HepG2 (cell line): ENCODE results near the gene RTBDN. TPM values are rescaled to one million over a fixed set of nuclear protein-coding genes. Genes with fewer than 3 reads are reported as not detected.

Experiments used
- BORCS8-MEF2B ChIP-seq: sonication (generic); formaldehyde crosslinking; IDR thresholded peaks from 2 replicates; pipeline ENCODE4 v1.8.0; 2022; ENCODE audit warnings: mild to moderate bottlenecking, missing genetic modification reagents
- CCDC6 ChIP-seq: sonication (generic); formaldehyde crosslinking; IDR thresholded peaks from 2 replicates; pipeline ENCODE4 v1.8.1; 2022; ENCODE audit warnings: mild to moderate bottlenecking, missing genetic modification reagents, moderate library complexity
- GATA4 ChIP-seq: sonication (generic); IDR thresholded peaks from 2 replicates; pipeline ENCODE4 v1.6.1; 2016; ENCODE audit warnings: antibody characterized with exemption, low read depth, borderline replicate concordance
- JUNB ChIP-seq: sonication (generic); formaldehyde crosslinking; IDR thresholded peaks from 2 replicates; pipeline ENCODE4 v1.8.0; 2022; ENCODE audit warnings: missing genetic modification reagents, mild to moderate bottlenecking, borderline replicate concordance
- PHF20 ChIP-seq: sonication (generic); formaldehyde crosslinking; IDR thresholded peaks from 2 replicates; pipeline ENCODE4 v1.5.0; 2020; ENCODE audit warnings: mild to moderate bottlenecking, missing genetic modification reagents
- POGZ ChIP-seq: sonication (generic); formaldehyde crosslinking; IDR thresholded peaks from 2 replicates; pipeline ENCODE4 v1.4.0; 2020; ENCODE audit warnings: mild to moderate bottlenecking, missing genetic modification reagents
- RAD51 ChIP-seq: fragments of 450-650 bp; IDR thresholded peaks from 2 replicates; pipeline ENCODE4 v1.6.1; 2016; ENCODE audit warnings: borderline replicate concordance
- SKI ChIP-seq: fragments of 450-650 bp; IDR thresholded peaks from one replicate; pipeline ENCODE4 v1.6.1; 2018; ENCODE audit warnings: mild to moderate bottlenecking; ENCODE audit not compliant: partially characterized antibody
- ZNF34 ChIP-seq: sonication (generic); formaldehyde crosslinking; IDR thresholded peaks from 2 replicates; pipeline ENCODE4 v1.4.0; 2020; ENCODE audit warnings: mild to moderate bottlenecking, missing genetic modification reagents, borderline replicate concordance
- ZNF761 ChIP-seq: sonication (generic); formaldehyde crosslinking; conservative IDR thresholded peaks from 2 replicates; pipeline ENCODE4 v1.4.0; 2020; ENCODE audit warnings: mild to moderate bottlenecking, missing genetic modification reagents
- polyA plus RNA-seq, 8 experiments: library from polyadenylated mRNA; depleted of rRNA in 3 of 8; stranded (reverse) in 7 of 8; unstranded in 1 of 8; fragments of >200 nt; fragmentation: Illumina TruSeq in 4 of 8; extraction: Trizol in 4 of 8; gene quantifications; 2 replicates each; pipeline versions ENCODE4 v1.2.1 to v1.2.3, GENCODE V29; 2011 to 2016; ENCODE audit warnings: low read depth in 4 of 8, missing spikeins in 1 of 8, mixed read lengths in 1 of 8; ENCODE audit not compliant: insufficient read depth in 1 of 8
- total RNA-seq, 5 experiments: library from RNA; depleted of rRNA; stranded (reverse); fragments of >200 nt; fragmentation: Illumina TruSeq; extraction: Trizol; gene quantifications; 2 replicates each; pipeline ENCODE4 v1.2.3, GENCODE V29; 2016; ENCODE audit warnings: low read depth in 1 of 5
- TF ChIP-seq, protein P1 (sequence below): sonication (generic); formaldehyde crosslinking; IDR thresholded peaks from 2 replicates; pipeline ENCODE4 v1.4.0; 2020; ENCODE audit warnings: missing genetic modification reagents
- TF ChIP-seq, protein P2 (sequence below): sonication (generic); formaldehyde crosslinking; IDR thresholded peaks from 2 replicates; pipeline ENCODE4 v1.4.0; 2020; ENCODE audit warnings: mild to moderate bottlenecking, missing genetic modification reagents
- TF ChIP-seq, protein P3 (sequence below): sonication (generic); formaldehyde crosslinking; IDR thresholded peaks from 2 replicates; pipeline ENCODE4 v1.4.0; 2020; ENCODE audit warnings: missing genetic modification reagents, low read depth, mild to moderate bottlenecking, borderline replicate concordance
- TF ChIP-seq, protein P4 (sequence below): fragments of 450-650 bp; IDR thresholded peaks from 2 replicates; pipeline ENCODE4 v1.6.1; 2017
- TF ChIP-seq, protein P5 (sequence below): sonication (generic); formaldehyde crosslinking; IDR thresholded peaks from 2 replicates; pipeline ENCODE4 v1.8.1; 2023; ENCODE audit warnings: missing genetic modification reagents, mild to moderate bottlenecking, borderline replicate concordance
- TF ChIP-seq, protein P6 (sequence below): sonication (generic); formaldehyde crosslinking; IDR thresholded peaks from 2 replicates; pipeline ENCODE4 v1.5.1; 2020; ENCODE audit warnings: missing genetic modification reagents, mild to moderate bottlenecking, borderline replicate concordance
- TF ChIP-seq, protein P7 (sequence below): sonication (generic); formaldehyde crosslinking; IDR thresholded peaks from 2 replicates; pipeline ENCODE4 v1.9.0; 2021; ENCODE audit warnings: missing genetic modification reagents, borderline replicate concordance

The RTBDN gene
- total and polyA plus RNA-seq, 2 of the 13 experiments (the other 11 are each of a cell fraction or from before 2014, with no cell fraction given): 0.27 to 0.48 TPM

DNA sequence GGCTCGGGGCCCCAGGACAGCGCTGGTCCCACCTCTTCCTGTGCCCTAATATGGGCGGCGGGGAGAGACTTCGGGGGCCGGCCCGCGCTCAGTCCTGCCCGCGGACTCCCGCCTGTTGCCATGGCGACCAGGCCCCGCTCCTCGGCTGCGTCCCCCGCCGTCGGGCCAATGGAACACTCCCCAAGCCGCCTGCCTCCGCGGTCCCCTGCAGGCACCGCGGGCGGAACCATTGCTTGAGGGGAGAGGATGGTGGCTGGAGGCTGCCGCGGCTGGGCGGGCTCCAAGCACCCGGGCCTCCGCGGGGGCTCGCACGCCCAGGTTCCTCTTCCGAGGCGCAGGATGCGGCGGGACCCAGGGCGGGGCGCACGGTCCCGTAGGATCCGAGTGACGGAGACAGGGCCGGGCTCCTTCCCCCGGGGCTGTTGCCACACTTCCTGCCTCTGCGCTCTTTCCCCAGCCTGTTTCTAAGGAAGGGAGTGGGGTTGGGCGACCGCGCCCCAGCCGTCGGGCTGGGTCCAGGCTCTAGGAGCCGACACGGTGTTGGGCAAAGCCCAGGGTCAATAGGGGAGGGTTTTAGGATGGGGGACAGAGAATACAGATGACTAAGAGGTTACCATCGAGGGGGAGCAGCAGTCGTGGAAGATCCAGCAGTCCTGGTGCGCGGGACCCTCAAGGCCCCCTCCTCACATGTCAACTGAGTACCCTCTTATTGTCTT is 44.3 kb downstream of the RTBDN start (continued):
- 0 out of 2 replicates have a peak, but pooled peaks have one; percentile 45 for TF ChIP-seq ZNF761 (CRISPR knock-in tag)
- no peak for TF ChIP-seq GATA4
- TF ChIP-seq SKI: no peak
- TF ChIP-seq, protein P1, sequence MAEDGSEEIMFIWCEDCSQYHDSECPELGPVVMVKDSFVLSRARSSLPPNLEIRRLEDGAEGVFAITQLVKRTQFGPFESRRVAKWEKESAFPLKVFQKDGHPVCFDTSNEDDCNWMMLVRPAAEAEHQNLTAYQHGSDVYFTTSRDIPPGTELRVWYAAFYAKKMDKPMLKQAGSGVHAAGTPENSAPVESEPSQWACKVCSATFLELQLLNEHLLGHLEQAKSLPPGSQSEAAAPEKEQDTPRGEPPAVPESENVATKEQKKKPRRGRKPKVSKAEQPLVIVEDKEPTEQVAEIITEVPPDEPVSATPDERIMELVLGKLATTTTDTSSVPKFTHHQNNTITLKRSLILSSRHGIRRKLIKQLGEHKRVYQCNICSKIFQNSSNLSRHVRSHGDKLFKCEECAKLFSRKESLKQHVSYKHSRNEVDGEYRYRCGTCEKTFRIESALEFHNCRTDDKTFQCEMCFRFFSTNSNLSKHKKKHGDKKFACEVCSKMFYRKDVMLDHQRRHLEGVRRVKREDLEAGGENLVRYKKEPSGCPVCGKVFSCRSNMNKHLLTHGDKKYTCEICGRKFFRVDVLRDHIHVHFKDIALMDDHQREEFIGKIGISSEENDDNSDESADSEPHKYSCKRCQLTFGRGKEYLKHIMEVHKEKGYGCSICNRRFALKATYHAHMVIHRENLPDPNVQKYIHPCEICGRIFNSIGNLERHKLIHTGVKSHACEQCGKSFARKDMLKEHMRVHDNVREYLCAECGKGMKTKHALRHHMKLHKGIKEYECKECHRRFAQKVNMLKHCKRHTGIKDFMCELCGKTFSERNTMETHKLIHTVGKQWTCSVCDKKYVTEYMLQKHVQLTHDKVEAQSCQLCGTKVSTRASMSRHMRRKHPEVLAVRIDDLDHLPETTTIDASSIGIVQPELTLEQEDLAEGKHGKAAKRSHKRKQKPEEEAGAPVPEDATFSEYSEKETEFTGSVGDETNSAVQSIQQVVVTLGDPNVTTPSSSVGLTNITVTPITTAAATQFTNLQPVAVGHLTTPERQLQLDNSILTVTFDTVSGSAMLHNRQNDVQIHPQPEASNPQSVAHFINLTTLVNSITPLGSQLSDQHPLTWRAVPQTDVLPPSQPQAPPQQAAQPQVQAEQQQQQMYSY (CRISPR knock-in tag): no peak
- TF ChIP-seq, protein P2, sequence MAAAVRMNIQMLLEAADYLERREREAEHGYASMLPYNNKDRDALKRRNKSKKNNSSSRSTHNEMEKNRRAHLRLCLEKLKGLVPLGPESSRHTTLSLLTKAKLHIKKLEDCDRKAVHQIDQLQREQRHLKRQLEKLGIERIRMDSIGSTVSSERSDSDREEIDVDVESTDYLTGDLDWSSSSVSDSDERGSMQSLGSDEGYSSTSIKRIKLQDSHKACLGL (CRISPR knock-in tag): peak; percentile 61; the same call in 1 of the 2 replicates
- TF ChIP-seq, protein P3, sequence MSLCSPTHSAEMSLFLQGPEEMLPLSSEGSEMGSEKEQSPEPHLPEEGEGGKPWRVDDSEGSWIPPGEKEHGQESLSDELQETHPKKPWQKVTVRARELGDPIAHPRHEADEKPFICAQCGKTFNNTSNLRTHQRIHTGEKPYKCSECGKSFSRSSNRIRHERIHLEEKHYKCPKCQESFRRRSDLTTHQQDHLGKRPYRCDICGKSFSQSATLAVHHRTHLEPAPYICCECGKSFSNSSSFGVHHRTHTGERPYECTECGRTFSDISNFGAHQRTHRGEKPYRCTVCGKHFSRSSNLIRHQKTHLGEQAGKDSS (CRISPR knock-in tag): 0 out of 2 replicates have a peak, but pooled peaks have one; percentile 23
- TF ChIP-seq, protein P4, sequence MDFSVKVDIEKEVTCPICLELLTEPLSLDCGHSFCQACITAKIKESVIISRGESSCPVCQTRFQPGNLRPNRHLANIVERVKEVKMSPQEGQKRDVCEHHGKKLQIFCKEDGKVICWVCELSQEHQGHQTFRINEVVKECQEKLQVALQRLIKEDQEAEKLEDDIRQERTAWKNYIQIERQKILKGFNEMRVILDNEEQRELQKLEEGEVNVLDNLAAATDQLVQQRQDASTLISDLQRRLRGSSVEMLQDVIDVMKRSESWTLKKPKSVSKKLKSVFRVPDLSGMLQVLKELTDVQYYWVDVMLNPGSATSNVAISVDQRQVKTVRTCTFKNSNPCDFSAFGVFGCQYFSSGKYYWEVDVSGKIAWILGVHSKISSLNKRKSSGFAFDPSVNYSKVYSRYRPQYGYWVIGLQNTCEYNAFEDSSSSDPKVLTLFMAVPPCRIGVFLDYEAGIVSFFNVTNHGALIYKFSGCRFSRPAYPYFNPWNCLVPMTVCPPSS: no peak
- no peak for TF ChIP-seq ZNF34 (CRISPR knock-in tag)
- TF ChIP-seq JUNB (CRISPR knock-in tag): no peak
- TF ChIP-seq PHF20 (CRISPR knock-in tag): no peak
- TF ChIP-seq, protein P5, sequence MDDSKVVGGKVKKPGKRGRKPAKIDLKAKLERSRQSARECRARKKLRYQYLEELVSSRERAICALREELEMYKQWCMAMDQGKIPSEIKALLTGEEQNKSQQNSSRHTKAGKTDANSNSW (CRISPR knock-in tag): no peak
- TF ChIP-seq, protein P6, sequence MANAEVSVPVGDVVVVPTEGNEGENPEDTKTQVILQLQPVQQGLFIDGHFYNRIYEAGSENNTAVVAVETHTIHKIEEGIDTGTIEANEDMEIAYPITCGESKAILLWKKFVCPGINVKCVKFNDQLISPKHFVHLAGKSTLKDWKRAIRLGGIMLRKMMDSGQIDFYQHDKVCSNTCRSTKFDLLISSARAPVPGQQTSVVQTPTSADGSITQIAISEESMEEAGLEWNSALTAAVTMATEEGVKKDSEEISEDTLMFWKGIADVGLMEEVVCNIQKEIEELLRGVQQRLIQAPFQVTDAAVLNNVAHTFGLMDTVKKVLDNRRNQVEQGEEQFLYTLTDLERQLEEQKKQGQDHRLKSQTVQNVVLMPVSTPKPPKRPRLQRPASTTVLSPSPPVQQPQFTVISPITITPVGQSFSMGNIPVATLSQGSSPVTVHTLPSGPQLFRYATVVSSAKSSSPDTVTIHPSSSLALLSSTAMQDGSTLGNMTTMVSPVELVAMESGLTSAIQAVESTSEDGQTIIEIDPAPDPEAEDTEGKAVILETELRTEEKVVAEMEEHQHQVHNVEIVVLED (CRISPR knock-in tag): no peak
- TF ChIP-seq, protein P7, sequence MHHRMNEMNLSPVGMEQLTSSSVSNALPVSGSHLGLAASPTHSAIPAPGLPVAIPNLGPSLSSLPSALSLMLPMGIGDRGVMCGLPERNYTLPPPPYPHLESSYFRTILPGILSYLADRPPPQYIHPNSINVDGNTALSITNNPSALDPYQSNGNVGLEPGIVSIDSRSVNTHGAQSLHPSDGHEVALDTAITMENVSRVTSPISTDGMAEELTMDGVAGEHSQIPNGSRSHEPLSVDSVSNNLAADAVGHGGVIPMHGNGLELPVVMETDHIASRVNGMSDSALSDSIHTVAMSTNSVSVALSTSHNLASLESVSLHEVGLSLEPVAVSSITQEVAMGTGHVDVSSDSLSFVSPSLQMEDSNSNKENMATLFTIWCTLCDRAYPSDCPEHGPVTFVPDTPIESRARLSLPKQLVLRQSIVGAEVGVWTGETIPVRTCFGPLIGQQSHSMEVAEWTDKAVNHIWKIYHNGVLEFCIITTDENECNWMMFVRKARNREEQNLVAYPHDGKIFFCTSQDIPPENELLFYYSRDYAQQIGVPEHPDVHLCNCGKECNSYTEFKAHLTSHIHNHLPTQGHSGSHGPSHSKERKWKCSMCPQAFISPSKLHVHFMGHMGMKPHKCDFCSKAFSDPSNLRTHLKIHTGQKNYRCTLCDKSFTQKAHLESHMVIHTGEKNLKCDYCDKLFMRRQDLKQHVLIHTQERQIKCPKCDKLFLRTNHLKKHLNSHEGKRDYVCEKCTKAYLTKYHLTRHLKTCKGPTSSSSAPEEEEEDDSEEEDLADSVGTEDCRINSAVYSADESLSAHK (CRISPR knock-in tag): no peak
- TF ChIP-seq CCDC6 (CRISPR knock-in tag): no peak
- TF ChIP-seq BORCS8-MEF2B (CRISPR knock-in tag): no peak
- no peak for TF ChIP-seq RAD51
- no peak for TF ChIP-seq POGZ (CRISPR knock-in tag)
